Measurements from ENCODE around the gene TCF4. TPM values are rescaled to one million over a fixed set of nuclear protein-coding genes. Genes with fewer than 3 reads are reported as not detected.

The TCF4 gene
- polyA plus RNA-seq, 1 experiment, result 47.3 TPM

DNA sequence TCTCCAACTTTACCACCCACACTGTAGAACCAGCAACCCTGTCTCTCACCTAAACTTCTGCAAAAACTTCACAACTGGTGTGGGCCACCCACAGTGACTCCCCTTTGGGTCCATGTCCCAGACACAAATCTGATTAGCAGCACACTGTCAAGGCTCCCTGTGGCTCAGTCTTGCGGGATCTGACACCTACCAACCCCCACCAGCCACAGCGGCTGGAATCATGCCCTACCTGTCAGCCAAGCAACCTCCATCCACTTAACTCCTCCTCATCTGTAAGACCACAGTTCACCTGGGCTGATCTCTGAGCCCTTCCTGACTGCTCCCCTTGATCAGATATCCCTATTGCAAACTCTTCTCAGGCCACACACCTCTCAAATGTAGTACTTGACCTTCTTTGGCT is 14.6 kb downstream of the TCF4 start:
- Histone ChIP-seq H3K27me3 (ENCODE audit: control insufficient read depth, insufficient read depth, low read length) (no peaks in the 10 kb centered on the region), H3K9me3 (ENCODE audit: control insufficient read depth, insufficient read depth, low read length) (no peaks in the 10 kb centered on the region), H3K27ac (ENCODE audit: low read depth, low read length) (no peak overlapping the region), H3K4me3 (ENCODE audit: low read depth, low read length) (no peak overlapping the region)
- DNase-seq (ENCODE audit: low read depth, low spot score), result no peak
- TF ChIP-seq, protein P1, sequence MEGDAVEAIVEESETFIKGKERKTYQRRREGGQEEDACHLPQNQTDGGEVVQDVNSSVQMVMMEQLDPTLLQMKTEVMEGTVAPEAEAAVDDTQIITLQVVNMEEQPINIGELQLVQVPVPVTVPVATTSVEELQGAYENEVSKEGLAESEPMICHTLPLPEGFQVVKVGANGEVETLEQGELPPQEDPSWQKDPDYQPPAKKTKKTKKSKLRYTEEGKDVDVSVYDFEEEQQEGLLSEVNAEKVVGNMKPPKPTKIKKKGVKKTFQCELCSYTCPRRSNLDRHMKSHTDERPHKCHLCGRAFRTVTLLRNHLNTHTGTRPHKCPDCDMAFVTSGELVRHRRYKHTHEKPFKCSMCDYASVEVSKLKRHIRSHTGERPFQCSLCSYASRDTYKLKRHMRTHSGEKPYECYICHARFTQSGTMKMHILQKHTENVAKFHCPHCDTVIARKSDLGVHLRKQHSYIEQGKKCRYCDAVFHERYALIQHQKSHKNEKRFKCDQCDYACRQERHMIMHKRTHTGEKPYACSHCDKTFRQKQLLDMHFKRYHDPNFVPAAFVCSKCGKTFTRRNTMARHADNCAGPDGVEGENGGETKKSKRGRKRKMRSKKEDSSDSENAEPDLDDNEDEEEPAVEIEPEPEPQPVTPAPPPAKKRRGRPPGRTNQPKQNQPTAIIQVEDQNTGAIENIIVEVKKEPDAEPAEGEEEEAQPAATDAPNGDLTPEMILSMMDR (IDR thresholded peaks at IDR 0.05; ENCODE audit: low read depth, low read length), result no peak
- ChIA-PET POLR2A (no interaction called here), CTCF (no interaction called here)

DNA sequence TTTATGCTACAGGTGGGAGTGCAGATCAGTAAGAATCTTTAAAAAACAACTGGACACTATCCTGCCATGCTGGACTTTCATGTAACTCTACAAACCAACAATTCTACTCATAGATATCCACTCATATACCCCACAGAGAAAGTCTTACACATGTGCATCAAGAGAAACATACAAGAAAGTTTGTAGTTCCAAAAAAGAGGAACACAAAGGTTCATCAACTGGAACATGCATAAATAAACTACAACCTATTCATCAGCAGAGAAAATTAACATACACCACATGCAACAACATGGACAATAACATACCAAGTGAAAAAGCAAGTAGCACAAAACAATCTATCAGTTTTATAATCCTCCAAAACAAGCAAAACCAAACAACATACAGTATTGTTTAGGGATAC is 17.0 kb downstream of the TCF4 start:
- no peak overlapping the region for H3K4me3 ChIP-seq (ENCODE audit: low read depth, low read length)
- CTCF ChIA-PET, result interaction anchor here (0.9 to 1.0 kb wide), 2 partner anchors 9 to 15 kb away, joined by 4 to 9 read pairs; no protein-coding TSS in a partner anchor
- no peak overlapping the region for H3K27ac ChIP-seq (ENCODE audit: low read depth, low read length)
- H3K27me3 ChIP-seq (ENCODE audit: control insufficient read depth, insufficient read depth, low read length), result no peaks in the 10 kb centered on the region
- TF ChIP-seq, protein P1 (IDR thresholded peaks at IDR 0.05; ENCODE audit: low read depth, low read length), result no peak
- no peaks in the 10 kb centered on the region for H3K9me3 ChIP-seq (ENCODE audit: control insufficient read depth, insufficient read depth, low read length)
- DNase-seq (ENCODE audit: low read depth, low spot score), result no peak
- POLR2A ChIA-PET, result no interaction called here

DNA sequence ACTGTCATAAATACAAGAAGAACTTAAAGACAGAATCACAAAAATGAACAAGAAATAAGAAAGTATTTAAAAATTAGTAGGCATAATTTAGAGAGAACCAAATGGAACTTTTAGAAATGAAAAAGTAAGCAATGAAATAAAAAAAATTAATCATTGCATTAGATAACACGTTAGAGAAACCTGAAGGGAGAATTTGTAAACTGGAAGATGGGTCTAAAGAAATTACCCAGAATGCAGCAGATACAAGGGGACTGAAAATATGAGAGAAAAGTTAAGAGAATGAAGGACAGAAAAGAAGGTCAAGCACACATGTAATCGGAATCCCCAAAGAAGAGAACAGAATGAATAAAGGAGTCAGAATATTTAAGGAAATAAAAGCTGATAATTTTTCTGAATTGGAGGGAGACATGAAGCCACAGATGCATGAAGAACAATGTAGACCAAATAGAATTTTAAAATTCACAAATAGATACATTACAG is 21.5 kb downstream of the TCF4 start:
- H3K27ac ChIP-seq (ENCODE audit: low read depth, low read length), result no peak overlapping the region
- TF ChIP-seq, protein P1 (IDR thresholded peaks at IDR 0.05; ENCODE audit: low read depth, low read length), result no peak
- H3K27me3 ChIP-seq (ENCODE audit: control insufficient read depth, insufficient read depth, low read length), result no peaks in the 10 kb centered on the region
- ChIA-PET CTCF (no interaction called here), POLR2A (no interaction called here)
- H3K9me3 ChIP-seq (ENCODE audit: control insufficient read depth, insufficient read depth, low read length), result no peaks in the 10 kb centered on the region
- no peak for DNase-seq (ENCODE audit: low read depth, low spot score)
- H3K4me3 ChIP-seq (ENCODE audit: low read depth, low read length), result no peak overlapping the region

DNA sequence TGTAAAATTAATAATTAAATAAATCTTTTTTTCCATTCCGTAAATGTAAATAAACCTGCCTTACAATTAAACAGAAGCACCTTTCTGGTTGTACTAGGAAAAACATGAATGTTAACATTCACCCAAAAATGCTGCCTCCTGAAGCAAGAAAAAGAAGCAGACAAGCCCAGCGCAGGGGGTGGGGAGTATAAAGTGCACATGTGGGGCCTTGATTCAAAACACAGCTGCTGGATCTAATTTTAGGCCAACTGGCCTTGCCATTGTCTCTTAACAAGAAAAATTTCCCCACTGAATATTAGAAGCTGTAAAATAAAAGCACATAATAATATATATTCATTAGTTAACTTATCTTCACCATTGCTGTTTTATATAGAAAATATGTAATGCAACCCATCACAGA is 28.3 kb downstream of the TCF4 start:
- ChIA-PET CTCF (no interaction called here), POLR2A (no interaction called here)
- Histone ChIP-seq H3K27ac (ENCODE audit: low read depth, low read length) (no peak overlapping the region), H3K9me3 (ENCODE audit: control insufficient read depth, insufficient read depth, low read length) (no peaks in the 10 kb centered on the region), H3K27me3 (ENCODE audit: control insufficient read depth, insufficient read depth, low read length) (no peaks in the 10 kb centered on the region), H3K4me3 (ENCODE audit: low read depth, low read length) (no peak overlapping the region)
- DNase-seq (ENCODE audit: low read depth, low spot score), result no peak
- TF ChIP-seq, protein P1 (IDR thresholded peaks at IDR 0.05; ENCODE audit: low read depth, low read length), result no peak

DNA sequence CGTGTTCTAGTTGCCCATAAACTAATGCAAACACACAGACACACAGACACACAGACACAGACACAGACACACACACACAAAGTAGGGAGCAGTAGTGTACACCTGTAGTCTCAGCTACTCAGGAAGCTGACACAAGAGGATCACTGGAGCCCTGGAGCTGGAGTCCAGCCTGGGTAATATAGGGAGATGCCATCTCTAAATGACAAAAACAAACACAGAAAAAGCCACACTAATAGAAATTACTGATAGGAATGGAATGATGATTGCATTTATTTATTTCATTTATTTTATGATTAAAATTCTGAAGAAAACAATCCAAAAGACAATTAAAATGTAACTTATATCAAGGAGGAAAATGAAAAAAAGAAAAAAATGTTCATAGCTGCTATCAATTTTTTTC is 30.8 kb downstream of the TCF4 start:
- H3K27ac ChIP-seq (ENCODE audit: low read depth, low read length), result no peak overlapping the region
- H3K27me3 ChIP-seq (ENCODE audit: control insufficient read depth, insufficient read depth, low read length), result no peaks in the 10 kb centered on the region
- ChIA-PET CTCF (no interaction called here), POLR2A (no interaction called here)
- no peak for DNase-seq (ENCODE audit: low read depth, low spot score)
- H3K4me3 ChIP-seq (ENCODE audit: low read depth, low read length), result no peak overlapping the region
- TF ChIP-seq, protein P1 (IDR thresholded peaks at IDR 0.05; ENCODE audit: low read depth, low read length), result no peak
- no peaks in the 10 kb centered on the region for H3K9me3 ChIP-seq (ENCODE audit: control insufficient read depth, insufficient read depth, low read length)

All from AG04450 (cell line).